ENCODE measurements around the gene GSPT1.
"Not testable (repeated sequence)": the region's sequence is repeated elsewhere in the genome, so short reads cannot be mapped to it uniquely, and the experiment has no call there.

Gene GSPT1

GRCh38 chr16:11857161-11857560 lies 58.6 kb downstream of the GSPT1 start:
- no peak for DNase-seq (ENCODE audit: low read depth, low spot score)

- no peak for DNase-seq (ENCODE audit: low read depth, low spot score)
Observed at GRCh38 chr16:11852092-11852809, 63.5 kb downstream of the GSPT1 start.

DNA sequence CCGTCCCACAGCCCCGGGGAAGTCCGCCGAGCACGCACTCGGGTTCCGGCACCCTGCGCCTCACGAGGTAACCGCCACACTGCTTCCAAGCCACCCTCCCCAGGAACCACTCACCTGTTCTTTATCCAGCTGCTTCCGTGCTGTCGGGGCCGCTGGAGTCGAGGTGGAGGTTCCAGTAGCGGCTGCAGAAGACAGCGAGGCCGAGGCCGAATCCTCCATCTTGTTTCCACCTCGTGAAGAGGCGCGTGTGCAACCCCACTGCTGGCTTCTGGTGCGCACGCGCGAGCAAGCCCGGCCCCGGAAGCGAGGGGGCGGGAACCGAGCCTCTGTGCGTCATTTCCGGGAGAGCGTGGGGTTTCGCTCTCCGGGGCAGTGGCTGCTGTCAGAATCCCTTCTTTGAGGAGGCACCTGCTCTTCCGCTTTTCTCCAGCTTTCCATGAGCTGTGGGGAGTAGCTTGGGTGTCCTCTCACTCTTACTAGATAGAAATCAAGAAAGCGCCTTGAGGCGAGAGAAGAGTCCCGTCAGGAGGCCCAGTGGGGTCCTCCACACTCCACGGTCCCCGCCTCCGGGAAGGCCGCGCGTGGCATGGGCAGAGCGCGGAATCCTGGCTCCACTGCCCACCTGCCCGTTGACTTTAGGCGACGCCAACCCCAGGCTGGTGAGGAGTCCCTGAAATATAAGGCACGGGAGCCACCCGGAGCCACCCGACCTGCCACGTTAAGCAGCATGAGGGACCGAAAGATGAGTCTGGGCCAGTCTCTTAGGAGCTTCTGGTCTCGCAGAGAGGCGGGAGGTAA lies 64.3 kb downstream of the GSPT1 start, which contains the start of gene RSL1D1:
Gene RSL1D1 (minus strand): TSS at position 249 of the 798 bp plus-strand sequence. CDS start 30 bp downstream, at position 219.
- peak; percentile 82 for DNase-seq (ENCODE audit: low read depth, low spot score)

GRCh38 chr16:11848842-11849241 lies 66.9 kb downstream of the GSPT1 start:
- DNase-seq (ENCODE audit: low read depth, low spot score): no peak

DNA sequence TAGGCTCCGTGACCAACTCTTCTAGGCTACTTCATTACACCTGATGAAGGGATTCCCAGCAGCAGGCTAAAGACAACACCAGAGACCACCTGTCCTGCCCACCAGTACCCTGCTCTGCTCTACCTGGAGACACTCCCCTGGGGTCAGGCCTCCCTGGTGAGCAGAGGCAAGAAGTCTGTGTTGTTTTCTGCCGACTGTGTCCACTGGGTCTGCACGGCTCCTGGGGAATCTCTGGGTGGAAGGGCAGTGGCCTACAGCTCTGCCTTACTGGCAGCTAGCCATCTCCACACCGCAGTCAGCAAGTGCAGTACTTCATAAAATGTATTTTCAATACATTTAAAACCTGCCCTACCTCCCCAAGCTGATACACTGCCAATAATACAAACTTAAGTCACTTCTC lies 71.3 kb downstream of the GSPT1 start:
- no peak for DNase-seq (ENCODE audit: low read depth, low spot score)

GRCh38 chr16:11843861-11844260 lies 71.9 kb downstream of the GSPT1 start:
- DNase-seq (ENCODE audit: low read depth, low spot score): no peak

DNA sequence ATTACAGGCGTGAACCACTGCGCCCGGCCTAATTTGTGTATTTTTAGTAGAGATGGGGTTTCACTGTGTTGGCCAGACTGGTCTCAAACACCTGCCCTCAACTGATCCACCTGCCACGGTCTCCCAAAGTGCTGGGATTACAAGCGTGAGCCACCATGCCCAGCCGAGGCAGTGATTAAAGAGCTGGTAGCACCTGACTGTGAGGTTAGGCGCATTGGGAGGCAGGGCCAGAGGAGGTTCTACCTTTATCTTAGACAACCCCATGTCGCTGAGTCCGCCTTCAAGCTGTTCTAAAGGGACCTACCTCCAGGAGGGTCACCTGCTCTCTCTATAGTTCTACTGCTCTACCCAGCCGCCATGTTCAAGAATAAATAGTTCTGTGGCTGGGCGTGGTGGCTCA lies 72.5 kb downstream of the GSPT1 start:
- DNase-seq (ENCODE audit: low read depth, low spot score): no peak

- DNase-seq (ENCODE audit: low read depth, low spot score): no peak
Observed at GRCh38 chr16:11841026-11841425, 74.7 kb downstream of the GSPT1 start.

DNA sequence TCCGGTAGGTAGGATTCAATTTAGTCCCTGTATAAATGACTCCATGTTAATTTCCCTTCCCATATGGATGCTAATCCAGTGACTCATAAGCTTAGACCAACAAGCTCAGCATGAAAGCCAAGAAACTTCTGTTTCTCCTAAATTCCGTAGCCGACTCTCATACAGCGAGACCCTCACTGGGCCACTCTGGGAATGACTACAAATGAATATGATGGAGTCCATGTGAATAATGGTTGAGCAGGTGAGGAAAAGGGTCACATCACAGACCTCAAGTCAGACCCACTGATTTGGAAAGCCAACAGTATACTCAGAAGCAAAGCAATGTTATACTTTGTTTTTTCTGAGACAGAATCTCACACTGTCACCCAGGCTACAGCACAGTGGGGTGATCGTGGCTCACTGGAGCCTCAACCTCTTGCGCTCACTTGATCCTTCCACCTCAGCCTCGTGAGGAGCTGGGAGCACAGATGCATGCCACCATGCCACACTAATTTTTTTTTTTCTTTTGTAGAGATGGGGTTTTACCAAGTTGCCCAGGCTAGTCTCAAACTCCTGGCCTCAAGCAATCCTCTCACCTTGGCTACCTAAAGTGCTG lies 79.0 kb downstream of the GSPT1 start:
- DNase-seq (ENCODE audit: low read depth, low spot score): no peak

- no peak for DNase-seq (ENCODE audit: low read depth, low spot score)
Observed at GRCh38 chr16:11835891-11836649, 79.7 kb downstream of the GSPT1 start.

GRCh38 chr16:11835309-11835708 lies 80.4 kb downstream of the GSPT1 start:
- DNase-seq (ENCODE audit: low read depth, low spot score): no peak

- DNase-seq (ENCODE audit: low read depth, low spot score): no peak
Observed at GRCh38 chr16:11833951-11834695, 81.6 kb downstream of the GSPT1 start.

GRCh38 chr16:11828696-11829095 lies 87.1 kb downstream of the GSPT1 start:
- DNase-seq (ENCODE audit: low read depth, low spot score): no peak

DNA sequence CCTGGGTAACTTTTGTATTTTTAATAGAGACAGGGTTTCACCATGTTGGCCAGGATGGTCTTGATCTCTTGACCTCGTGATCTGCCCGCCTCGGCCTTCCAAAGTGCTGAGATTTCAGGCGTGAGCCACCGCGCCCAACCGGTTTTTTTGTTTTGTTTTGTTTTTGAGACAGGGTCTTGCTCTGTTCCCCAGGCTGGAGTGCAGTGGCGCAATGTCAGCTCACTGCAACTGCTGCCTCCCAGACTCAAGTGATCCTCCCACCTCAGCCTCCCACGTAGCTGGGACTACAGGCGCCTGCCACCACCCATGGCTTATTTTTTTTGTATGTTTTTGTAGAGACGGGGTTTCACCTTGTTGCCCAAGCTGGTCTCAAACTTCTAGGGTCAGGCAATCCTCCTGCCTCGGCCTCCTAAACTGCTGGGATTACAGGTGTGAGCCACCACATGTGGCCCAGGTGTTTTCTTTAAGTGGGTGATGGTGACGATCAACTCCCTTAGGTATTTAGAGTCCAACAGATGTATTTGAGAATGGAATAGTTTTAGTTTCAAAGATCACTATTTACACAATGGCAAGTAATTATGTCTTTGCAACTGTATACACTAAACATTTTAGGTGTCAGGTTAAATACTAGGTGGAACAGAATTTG lies 90.1 kb downstream of the GSPT1 start:
- not testable (repeated sequence) for DNase-seq (ENCODE audit: low read depth, low spot score)

DNA sequence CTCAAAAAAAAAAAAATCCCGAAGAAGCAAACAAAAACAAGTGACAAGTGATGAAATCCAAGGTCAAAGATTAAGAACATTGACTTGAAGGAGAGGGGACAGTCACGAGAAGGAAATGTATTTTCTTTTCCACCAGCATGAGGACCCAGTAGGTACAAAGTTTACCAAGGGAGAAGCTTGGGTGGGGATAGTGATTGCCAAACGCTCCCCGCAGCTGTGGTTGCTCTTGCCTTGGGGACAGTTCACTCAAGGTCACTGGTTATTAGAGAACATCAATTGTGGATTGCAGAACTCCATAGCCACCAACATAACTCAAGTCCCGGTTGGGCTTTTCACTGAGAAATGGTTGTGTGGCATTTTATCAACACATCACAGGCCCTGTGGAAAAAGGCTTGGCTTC lies 91.4 kb downstream of the GSPT1 start:
- DNase-seq (ENCODE audit: low read depth, low spot score): no peak

DNA sequence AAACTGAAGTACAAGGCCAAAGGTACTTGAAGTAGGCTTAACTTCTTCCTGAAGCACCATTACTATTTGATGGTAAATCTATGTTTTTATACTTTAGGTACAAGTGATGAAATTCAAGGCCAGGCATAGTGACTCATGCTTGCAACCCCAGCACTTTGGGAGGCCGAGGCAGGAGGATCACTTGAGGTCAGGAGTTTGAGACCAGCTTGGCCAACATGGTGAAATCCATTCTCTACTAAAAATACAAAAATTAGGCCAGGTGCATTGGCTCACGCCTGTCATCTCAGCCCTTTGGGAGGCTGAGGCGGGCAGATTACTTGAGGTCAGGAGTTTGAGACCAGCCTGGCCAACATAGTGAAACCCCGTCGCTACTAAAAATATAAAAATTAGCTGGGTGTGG lies 92.1 kb downstream of the GSPT1 start:
- DNase-seq (ENCODE audit: low read depth, low spot score): not testable (repeated sequence)

GRCh38 chr16:11819798-11820197 lies 96.0 kb downstream of the GSPT1 start:
- DNase-seq (ENCODE audit: low read depth, low spot score): no peak

GRCh38 chr16:11818970-11819369 lies 96.8 kb downstream of the GSPT1 start:
- DNase-seq (ENCODE audit: low read depth, low spot score): not testable (repeated sequence)
